ENCODE data around the gene FAM228A. TPM values are rescaled to one million over a fixed set of nuclear protein-coding genes. Genes with fewer than 3 reads are reported as not detected.

Gene FAM228A
- total RNA-seq: 1.7 TPM

GRCh38 chr2:24174851-24175277 is at the start of gene FAM228A:
Gene FAM228A (plus strand): TSS chr2:24175053. CDS start chr2:24175481, 428 bp downstream.

Other genes starting within 250 kb of the FAM228A start
- 30.5 TPM for gene ATAD2B, start 247.9 kb upstream of the FAM228A start, total RNA-seq
- gene UBXN2A, start 234.6 kb upstream of the FAM228A start, total RNA-seq: 15.2 TPM
- 2.2 TPM for gene MFSD2B, start 165.0 kb upstream of the FAM228A start, total RNA-seq
- gene WDCP, start 127.7 kb upstream of the FAM228A start, total RNA-seq: 12.4 TPM
- gene FKBP1B, start 125.3 kb upstream of the FAM228A start, total RNA-seq: 5.9 TPM
- 94.9 TPM for gene SF3B6, start 98.7 kb upstream of the FAM228A start, total RNA-seq
- gene TP53I3, start 90.2 kb upstream of the FAM228A start, total RNA-seq: 42.1 TPM
- gene PFN4, start 51.7 kb upstream of the FAM228A start, total RNA-seq: 2.6 TPM
- 18.7 TPM for gene FAM228B, start 51.6 kb upstream of the FAM228A start, total RNA-seq
- gene ITSN2, start 185.5 kb downstream of the FAM228A start, total RNA-seq: 35.0 TPM

Measured in metanephros (tissue), 1 donor.